HG03060 (cell line): ENCODE results near the gene GAREM2.

Experiments
- ATAC-seq: cut with Tn5 transposase; IDR thresholded peaks from one replicate; pipeline ENCODE4 v1.9.1; 2021; ENCODE audit warnings: low read depth, moderate number of reproducible peaks; ENCODE audit not compliant: unreplicated experiment

GAREM2 gene

DNA sequence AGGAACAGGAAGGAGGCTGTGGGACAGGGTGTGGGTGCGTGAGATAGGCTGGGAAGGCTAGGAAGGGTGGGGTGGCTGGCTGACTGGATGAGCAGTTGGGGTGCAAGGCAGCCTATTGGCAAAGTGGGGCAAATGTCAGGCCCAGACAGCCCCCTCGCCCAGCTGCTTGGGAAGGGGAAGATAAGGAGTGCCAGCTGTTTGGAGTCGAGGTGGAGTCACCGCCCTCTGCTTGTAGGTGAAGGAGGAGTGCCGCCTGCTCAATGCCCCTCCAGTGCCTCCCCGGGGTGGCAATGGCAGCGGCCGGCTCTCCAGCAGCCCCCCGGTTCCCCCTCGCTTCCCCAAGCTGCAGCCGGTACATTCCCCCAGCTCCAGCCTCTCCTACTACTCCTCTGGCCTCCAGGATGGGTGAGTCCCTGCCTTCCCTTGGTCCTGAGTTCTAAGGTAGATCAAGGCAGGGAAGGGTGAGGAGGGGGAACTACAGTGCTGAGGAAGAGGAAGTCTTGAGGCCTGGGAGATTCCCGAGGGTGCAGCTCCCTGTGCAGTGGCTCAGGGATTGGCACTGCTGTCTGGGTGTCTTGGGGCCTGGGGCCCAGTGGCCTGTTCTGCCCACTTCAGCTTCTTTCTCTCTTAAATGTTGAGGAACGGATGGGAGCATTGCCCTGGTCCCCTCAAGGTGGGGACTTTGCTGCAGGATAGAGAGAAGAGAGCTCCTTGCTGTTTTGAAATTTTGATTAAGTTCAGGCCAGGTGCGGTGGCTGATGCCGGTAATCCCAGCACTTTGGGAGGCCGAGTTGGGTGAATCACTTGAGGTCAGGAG, 13.3 kb downstream of the GAREM2 start:
- ATAC-seq = no peak

DNA sequence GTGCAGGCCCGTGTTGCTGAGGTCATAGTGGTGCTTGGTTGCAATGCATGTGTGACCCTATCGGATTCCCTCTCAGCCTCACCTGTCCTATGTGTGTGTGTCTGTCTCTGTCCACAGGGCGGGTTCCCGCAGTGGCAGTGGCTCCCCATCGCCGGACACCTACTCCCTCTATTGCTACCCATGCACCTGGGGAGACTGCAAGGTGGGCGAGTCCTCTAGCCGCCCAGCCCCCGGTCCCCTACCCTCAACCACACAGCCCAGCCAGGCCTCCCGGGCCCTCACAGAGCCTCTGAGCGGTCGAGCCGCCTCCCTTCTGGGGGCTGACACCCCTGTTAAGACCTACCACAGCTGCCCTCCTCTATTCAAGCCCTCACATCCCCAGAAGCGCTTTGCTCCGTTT, 14.2 kb downstream of the GAREM2 start:
- no peak for ATAC-seq

DNA sequence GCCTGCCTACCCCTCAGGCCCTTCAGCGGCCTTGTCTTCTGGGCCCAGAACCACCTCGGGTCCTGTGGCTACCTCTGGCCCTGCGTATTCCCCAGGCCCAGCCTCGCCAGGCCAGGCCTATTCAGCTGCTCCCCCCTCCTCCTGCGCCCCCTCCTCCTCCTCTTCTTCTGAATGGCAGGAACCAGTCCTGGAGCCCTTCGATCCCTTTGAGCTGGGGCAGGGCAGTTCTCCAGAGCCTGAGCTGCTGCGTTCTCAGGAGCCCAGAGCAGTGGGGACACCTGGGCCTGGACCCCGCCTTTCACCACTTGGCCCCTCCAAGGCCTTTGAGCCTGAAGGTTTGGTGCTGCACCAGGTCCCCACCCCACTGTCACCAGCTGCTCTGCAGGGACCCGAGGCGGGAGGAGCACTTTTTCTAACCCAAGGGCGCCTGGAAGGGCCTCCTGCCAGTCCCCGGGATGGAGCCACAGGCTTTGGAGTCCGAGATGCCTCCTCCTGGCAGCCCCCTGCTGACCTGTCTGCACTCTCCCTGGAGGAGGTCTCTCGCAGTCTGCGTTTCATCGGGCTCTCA, 14.7 kb downstream of the GAREM2 start:
- no peak for ATAC-seq

DNA sequence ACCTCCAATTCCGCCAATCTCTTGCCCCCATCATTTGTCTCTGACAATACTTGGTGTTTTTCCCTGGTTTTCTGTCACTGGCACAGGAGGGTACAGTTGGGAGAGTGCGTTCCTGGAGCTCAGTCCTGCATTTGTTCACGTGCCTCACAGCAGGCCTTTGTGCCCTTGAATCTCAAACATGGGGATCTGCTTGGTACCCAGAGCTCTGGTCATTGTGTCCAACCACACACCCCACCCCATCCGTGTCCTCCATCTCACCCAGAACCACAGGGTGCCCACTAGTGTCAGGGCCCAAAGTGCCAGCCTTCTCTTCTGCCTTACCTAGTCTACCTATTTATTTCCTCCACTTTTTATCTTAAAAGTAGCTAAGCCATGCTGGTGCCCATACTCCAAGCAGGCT, 16.2 kb downstream of the GAREM2 start:
- no peak for ATAC-seq

DNA sequence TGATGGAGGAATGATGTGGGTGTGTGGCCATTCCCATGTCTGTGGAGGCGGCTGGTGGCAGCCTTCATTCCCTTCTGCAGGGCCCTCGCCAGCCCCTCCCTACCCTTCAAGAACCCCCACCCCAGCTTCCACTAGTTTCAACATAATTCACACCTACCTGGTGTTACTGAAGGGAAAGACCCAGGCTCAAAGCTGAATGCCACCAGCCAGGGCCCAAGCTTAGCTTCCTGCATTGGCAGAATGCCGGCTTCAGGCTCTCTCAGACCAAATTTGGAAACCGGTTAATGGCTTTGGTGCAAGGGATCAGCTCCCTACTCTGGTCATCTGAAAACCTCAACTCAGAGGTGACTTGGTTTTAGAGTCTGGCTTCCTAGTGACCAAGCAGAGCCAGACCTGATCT, 16.9 kb downstream of the GAREM2 start:
- no peak for ATAC-seq

DNA sequence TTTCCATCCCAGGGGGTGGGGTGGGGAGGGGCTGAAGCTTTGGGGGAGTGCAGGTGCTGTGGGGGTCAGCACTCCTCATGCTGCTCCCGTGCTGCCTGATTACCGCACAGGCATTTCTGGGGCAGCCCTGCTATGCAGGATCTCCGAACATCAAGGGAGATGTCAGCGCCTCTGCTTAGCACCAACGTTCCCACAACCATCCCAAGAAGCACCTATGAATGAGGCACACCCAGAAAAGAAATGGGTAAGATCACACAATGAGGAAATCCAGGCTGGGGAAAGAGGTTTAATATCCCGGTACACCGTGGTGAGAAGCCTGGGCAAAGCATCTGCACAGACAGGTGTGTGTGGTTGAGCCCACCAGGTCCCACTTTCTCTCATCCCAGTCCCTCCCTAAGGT, 17.5 kb downstream of the GAREM2 start:
- ATAC-seq = no peak

DNA sequence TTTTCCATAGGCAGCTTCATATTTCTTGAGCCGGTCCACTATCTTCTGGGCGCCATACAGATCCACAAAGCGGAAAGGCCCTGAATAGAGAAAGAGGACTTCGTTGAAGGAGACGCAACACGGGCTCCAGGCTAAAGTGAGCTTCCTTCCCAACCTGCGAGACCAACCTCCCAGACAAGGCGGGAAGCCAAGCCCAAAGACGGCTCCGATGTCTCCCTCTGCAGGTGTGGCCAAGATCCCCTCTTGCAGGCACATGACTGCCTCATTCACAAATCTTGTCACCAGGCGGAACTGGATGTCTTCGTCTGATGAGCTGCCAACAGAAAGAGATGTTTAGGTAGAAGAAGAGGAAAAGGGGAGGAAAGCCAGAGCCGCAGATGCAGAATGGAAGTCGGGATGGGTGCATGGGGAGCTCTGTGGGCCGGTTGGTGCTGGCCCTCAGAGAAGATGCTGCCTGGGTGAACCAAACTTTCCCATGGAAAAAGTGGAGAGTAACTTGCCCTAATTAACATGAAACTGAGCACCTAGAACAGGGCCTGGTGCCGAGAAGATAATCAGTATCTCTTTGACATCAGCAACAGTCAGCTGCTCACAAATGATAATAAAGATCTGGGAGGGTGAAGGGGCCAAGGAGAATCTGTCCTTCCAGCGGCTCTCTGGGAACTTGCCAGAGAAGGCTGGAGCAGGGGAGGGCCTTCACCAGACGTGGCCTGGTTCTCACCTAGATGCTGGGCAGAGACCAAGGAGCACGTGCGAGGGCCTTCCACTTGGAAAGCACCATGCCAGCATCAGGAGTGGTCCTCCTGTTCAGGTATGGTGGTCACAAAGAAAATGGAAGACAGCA, 18.6 kb downstream of the GAREM2 start:
- ATAC-seq = no peak

DNA sequence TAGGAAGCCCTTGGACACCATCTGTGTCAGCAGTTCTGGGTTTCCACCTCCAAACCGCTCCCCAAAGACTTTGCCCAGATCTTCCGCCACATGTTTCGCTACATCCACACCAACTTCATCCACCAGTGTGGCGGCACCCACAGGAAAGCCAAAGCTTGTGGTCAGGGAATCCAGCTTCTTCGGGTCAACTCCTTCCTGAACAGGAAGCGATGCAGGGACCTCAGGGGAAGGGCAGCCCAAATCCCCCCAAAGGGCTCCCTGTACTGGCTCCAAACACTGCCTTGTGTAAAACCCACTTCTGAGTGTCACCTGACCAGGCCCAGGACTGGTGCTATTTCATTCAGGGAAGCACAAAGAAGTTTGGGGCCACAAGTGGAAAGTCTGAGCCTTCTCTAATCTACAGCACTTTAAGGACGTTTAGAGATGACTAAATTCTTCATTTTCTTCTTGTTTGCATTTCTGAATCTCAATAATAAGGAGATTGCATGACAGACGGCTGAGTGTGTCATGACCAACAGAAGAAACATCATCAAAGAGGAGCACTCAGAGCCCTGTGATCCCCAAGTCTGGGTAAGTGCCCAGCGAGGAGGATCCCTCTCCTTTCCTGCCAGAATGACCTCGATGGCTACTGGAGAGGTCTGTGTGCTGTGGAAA, 20.8 kb downstream of the GAREM2 start:
- no peak for ATAC-seq

DNA sequence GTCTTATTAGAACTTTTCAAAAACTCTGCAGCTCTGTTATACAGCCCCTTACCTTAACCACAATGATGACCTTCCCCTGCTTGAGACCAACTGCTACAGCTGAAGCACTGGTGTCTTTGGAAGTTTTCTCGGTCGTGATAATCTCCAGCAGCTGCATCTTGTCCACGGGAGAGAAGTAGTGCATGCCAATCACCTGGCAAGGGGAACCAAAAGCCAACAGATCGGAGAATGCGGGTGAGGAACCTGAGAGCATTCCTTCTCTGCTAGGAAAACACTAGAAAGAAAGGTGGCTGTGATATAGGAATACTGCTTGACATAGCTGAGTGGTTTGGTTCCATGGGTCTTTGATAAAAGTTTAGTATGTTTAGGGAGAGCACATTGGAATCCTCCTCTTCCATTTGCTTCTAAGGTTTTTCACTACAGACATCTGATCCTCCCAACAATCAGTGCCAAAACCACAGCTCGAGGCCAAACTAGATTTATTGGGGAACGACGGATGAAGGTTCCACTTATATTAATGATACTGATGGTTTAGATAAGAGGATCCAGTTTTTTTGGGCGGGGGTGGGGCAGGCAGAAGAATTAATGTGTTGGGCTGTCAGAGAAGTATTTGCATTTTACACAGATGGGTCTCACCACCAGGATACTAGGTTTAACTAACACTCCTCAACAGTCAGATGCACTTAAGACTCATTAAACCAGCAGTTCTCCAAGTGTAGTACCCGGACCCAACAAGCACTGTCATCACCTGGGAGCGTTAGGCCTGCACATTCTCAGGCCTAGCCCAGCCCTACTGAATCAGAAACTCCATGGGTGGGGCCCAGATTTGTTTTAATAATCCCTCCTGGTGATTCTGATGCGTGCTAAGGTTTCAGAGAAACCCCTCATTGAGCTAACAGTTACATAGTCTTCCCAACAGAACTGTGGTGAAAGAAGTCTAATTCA, 22.4 kb downstream of the GAREM2 start:
- ATAC-seq = no peak

DNA sequence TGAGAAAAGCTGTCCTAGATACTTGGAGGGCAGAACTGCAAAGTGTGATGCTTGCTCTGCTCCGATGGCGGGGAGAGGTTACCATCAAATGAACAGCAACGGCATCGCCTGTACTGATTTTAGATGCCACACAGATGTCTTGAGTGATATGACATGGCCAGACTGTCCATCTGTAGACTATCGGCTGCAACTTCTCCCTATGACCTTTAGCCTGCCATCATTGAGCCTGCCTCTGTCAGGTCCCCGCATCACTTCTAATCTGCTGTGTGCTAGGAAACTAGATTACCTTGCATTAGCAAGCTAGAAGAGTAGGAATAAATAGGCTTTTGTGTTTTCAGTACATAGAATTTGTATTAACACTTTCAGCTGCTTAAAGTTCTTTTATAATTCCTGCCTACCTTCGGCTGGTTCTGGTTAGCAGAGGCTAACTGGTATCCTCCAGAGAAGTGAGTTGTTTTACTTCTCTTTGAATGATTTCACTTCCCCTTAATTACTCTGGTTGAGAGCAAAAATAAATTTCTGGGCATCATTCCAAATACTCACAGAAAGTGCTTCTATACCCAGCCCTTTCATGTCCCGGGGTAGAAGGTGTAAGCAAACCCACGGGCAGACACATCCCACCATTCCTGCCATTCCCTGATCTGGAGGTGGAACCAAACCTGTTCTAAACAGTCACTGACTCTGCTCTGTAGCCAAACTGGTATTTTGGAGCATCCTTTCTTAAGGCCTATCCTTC, 24.0 kb downstream of the GAREM2 start:
- no peak for ATAC-seq

DNA sequence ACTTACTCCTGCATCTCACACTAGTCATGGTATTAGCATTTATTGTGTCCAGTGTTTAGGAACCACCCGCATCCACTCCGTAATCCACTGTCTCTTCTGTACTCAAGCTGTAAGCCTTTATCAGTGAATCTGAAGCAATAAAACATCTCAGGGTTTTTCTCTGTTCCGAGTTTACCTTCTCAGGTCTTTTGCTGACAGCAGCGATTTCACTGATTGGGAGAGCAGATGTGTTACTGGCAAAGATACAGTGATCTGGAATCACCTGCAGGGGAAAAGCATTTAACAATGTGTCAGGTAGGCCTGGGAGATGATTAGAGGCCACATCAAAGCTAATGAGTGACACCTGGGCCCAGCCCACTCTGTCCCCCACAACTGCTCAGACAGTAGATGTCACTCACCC, 24.6 kb downstream of the GAREM2 start:
- no peak for ATAC-seq

DNA sequence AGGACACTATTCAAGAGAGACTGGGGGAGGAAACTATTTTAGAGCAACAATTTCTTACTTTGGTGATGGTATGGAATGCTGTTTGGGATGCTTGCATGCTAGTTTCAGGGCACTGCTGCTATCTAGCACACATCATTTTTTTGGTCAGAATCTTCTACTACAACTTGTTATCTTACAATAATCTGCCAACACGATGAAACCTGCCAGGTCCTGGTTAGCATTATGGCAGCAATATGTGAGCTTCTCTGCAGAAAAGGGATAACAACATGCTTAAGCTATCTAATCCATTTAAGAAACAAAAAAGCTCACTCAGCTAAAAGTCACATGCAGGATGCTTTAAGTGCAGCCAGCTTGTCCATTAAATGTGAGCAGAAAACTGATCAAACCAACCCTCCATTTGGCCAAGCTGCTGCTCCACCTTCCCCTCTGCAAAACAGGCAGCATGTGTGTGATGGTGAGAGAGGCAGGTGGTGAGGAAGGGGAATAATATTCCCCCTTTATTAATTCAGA, 30.1 kb downstream of the GAREM2 start:
- no peak for ATAC-seq

DNA sequence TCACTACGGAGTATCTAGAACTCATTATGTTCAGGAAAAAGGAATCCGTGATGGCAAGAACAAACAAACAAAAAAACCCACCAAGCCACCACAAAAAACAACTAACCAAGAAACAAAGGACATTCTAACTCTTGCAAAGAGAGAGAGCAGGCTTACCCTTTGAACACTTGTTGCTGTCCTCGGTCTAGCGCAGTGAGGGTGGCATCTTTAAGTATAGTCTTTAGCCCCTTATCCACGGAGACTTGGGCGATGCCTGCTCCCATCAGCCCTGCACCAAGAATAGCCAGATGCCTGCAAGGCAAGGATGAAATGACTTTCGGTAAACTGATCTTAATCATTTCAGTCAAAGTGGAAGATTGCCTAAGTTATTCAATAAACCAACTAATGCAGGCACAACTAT, 31.0 kb downstream of the GAREM2 start:
- no peak for ATAC-seq

DNA sequence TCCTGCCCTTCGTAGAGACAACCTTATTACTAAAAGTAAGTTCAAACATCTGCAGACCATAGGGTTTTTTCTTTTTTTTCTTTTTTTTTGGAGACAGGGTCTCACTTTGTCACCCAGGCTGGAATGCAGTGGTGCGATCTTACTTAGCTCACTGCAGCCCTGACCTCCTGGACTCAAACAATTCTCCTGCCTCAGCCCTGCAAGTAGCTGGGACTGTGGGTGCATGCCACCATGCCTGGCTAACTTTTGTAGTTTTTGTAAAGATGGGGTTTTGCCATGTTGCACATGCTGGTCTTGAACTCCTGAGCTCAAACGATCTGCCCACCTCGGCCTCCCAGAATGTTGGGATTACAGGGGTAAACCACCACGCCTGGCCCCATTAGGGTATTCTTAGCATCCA, 39.1 kb downstream of the GAREM2 start:
- ATAC-seq = no peak

DNA sequence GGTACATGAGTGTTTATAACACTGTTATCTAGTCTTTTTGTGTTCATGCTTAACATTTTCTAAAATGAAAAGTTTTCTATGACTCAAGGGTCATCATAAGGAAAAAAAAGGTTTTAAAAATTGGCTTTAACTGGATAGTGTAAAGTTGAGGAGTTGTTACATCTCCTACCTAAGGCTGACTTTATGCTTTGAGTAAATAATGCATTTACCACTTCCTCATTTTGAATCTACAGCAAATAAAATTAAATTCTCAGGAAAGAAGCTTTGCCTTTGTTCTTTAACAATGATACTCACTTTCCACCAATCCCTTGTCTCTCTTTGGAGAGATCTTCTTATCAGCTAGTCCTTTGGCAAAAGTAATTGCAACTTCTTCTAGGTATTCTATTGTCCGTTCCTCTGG, 41.9 kb downstream of the GAREM2 start:
- no peak for ATAC-seq

DNA sequence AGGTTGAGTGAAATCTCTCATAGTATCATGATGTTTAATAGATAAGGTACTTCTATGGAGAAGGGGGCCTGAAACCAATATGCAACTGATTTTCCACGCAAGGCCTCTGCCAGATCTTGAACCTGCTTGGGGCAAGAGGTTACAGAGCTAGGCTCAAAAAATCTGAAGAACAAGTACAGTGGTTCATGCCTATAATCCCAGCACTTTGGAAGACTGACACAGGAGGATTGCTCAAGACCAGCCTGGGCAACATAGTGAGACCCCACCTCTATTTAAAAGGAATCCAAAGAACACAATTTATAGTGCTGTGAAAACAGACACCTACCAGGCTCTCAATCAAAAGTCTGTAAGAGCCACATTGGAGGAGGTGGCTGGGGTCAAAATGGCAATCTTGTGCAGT, 42.9 kb downstream of the GAREM2 start:
- no peak for ATAC-seq

DNA sequence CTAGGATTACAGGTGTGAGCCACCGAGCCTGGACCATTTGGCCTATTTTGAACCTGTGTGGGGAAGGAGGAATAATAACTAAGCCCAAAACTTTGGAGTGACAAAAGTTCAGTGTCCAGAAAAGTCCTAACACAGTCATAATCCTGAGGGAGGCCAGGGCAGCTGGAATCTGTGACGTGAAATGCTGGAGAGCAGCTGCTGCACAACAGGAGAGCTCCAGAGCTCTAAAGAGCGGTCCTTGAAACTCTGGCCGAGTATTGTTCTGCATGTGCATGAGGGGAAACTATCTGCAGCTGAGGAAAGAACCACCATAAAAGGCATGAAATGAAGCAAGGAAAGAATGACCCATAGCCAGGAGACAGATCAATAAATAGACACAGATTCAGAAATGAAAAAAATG, 43.7 kb downstream of the GAREM2 start:
- ATAC-seq = no peak

DNA sequence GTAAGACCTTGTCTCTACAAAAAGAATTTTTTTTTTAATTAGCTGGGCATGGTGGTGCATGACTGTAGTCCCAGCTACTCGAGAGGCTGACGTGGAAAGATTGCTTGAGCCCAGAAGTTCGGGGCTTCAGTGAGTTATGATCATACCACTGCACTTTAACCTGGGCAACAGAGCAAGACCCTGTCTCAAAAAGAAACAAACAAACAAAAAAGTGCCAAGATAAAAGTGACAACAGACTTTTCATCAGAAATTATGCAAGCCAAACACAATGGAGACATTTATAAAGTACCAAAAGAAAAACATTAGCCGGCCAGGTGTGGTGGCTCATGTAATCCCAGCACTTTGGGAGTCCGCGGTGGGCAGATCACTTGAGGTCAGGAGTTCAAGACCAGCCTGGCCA, 44.8 kb downstream of the GAREM2 start:
- ATAC-seq = no peak

DNA sequence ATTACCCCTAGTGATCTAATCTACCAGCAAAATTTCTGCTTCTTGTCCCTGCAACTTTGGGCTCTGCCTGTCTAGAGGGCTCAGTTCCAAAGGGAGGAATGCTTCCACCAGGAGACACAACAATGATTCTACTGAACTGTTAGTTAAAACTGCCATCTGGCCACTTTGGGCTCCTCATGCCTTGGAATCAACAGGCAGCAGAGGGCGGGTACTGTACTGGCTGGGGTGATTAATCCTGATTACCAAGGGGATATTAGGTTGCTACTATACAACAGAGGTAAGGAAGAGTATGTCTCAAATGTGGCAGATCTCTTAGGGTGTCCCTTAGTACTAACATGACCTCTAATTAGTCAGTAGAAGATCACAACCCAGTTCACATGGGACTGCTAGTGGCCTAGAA, 50.1 kb downstream of the GAREM2 start:
- no peak for ATAC-seq
